IPS-NIHi7 (cell line): ENCODE results near the gene ABHD2.
A peak's percentile ranks its signal among the peaks of the same experiment; 100 is the strongest.

Experiments
- DNase-seq: peaks from one replicate; pipeline ENCODE4 v3.0.0; 2012; ENCODE audit warnings: mixed read lengths; ENCODE audit errors: extremely low spot score

The ABHD2 gene

DNA sequence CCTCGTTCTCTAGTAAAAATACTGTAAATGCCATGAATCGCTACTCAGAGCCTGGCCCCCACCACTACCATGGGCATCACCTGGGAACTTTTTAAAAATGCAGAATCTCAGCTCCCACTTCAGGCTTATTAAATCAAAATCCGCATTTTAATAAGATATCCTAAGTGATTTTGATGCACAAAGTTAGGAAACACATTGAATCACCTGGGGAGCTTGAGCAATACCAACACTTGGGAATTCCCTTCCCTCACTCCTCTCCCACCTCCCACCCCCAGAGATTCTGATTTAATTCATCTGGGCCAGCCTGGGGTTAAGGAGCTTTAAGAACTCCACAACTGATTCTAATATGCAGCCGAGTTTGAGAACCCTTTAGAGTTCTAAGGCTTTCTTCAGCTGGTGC, 106.4 kb downstream of the ABHD2 start:
- no peak for DNase-seq

DNA sequence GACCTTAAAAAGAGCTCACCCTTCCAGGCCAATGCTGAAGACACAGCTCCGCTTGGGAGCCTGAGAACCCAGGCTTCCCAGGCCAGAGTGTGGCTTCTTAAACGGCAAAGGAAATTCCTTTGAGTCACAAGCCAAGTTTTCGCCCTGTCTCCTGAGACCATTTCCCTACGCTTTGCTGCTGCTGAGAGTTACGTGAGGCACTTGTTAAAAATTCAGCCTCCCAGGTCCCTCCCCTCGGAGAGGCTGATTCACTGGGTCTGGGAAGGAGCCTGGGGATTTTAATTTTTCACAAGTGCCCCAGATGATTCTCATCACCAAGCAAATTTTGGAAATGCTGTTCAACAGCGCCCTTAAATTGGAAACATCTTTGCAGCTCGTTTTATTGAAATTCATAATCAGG, 107.6 kb downstream of the ABHD2 start:
- no peak for DNase-seq

DNA sequence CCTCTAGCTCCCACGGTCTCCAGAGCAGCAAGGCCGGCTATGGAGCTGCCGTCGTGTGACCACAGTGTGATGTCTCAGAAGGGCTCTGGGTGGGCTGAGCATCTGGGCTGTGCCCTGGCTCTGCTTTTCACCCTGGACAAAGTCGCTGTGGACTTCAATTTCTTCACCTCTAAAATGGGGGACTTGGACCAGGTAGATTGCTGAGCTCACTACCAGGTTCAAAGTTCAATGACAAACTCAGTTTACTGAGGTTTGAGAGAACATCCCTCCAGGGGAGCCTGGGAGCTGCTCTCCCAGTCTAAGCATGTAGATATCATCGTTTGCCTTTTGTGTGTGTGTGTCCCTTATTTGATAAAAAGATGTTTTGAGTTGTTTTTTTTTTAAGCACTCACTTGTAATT, 108.0 kb downstream of the ABHD2 start:
- no peak for DNase-seq

DNA sequence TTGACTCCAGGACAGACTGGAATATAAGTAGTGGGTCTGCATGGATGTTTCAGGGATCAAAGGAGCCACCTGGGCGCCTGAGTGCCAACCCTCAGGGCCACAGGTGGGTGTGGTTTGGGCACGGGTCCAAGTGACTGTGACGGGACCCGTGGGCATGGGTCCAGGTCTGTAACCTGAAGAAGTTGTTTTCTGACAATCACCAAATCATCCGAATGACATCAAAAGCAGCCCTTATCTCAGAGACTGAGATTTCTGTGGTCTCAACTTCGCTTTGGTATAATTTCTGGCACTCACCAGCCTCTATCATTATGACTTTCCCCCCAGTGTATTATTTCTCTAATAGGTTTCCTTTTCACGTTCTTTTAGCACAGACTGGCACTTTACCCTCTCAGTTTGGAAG, 108.7 kb downstream of the ABHD2 start:
- no peak for DNase-seq

DNA sequence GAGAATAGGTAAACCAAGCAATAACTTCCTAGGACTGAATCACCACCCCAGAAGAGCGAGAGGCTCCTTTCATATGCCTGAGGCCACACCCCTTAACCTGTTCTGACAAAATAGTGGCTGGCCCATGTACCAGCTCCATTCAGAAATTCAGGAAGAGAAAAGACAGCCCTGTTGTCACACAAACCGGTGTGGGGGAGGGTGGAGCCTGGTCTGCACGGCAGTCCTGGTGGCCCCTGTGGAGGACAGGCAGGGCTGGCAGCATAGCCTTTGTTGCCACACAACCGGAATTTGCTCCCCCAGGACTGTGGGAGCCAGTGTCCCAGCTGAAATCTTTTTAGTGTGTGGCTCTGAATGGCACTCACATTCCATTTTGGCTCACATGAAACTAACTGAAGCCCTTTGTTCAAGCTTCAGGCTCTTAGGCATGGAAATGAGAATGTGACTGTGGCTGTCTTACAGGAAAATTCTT, 109.3 kb downstream of the ABHD2 start:
- peak; percentile 67 for DNase-seq

DNA sequence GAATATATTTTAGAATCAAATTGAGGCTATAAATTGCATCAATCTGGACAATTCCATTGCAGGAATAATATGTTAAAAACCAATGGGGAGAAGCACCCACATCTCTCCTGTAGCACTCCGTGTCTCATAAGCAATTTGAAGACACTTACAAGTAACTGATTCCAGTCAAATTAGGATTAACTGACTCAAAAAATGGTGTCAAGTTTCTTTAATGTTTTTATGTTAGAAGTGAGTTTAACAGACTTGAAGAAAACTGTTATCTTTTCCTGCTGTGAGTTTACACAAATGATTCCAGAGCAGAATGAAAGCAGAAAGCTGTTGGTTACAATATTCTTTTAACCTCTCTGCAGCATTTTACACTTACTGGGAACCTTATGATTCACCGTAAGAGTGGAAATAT, 109.9 kb downstream of the ABHD2 start:
- no peak for DNase-seq

DNA sequence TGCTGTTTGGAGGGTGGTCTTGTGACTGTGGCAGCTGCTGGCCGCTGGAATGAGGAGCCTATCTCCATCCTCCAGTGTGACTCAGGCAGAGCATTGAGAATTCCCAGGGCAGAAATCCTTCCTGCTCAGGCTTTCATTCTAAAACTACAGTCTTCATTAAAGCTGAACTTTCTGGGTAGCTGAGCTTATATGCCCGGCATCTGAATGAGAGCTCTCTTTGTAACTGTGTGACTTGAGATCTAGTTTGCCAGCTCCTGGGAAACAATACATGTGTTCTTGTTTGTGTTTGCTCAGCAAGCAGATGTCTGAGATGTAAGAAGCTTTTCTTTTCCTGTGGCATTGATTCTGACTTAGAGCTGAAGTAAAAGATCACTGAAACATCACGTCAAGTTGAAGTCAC, 110.7 kb downstream of the ABHD2 start:
- no peak for DNase-seq

DNA sequence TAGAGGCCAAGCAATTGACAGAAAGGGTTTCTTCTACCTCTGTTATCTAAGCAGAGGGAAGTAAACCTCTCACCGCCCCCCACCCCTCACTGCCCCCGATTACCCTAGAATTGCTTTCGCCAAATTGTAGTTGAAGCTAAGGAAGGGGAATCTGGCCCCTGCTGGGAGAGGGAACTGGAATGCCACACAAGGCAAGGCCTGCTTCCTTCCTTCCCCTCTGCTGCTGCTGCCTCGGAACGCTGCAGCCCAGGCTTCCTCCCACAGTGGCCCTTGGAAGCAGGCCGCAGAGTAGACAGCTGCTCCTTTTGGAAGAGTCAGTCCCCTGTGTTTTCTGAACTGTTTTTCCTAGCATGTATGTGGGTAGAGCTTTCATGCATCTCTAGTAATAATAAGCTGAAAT, 111.5 kb downstream of the ABHD2 start:
- peak; percentile 72 for DNase-seq

DNA sequence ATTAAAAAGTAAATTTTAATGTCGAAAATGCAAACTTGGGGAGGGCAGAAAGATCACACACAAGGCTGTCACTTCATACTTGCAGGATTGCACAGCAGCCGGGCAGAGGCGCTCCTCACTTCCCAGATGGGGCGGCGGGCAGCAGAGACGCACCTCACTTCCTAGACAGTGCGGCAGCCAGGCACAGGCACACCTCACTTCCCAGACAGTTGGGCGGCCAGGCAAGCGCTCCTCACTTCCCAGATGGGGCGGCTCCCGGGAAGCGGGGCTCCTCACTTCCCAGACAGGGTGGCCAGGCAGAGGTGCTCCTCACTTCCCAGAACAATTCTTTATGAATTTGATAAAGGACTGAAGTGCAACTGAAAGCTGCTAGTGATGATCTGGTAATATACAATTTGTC, 111.9 kb downstream of the ABHD2 start:
- DNase-seq, result no peak

DNA sequence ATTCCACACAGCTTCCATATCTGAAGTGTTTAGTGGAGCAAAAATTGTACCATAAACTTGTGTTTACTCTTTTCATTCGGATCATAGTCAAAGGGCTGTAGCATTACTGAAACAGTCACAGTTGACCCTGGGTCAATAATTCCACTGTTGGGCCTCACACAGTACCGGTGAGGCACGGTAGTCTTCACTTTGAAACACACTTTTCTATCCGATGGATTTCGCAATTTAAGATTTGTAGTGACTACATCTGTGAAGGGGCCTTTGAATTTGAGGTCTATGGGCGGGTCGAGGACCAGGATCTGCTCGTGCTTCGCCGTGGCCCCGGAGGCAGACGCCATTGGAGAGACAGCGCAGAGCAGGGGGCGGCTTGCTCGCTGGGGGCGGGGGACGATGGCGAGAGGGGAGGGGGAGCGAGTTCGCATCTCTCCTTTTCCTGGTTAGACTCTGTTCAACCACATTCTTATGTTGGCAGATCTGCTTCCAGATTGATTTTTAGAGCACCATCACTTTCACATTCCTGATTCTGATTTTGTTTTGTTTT, 113.3 kb downstream of the ABHD2 start:
- DNase-seq, result no peak

DNA sequence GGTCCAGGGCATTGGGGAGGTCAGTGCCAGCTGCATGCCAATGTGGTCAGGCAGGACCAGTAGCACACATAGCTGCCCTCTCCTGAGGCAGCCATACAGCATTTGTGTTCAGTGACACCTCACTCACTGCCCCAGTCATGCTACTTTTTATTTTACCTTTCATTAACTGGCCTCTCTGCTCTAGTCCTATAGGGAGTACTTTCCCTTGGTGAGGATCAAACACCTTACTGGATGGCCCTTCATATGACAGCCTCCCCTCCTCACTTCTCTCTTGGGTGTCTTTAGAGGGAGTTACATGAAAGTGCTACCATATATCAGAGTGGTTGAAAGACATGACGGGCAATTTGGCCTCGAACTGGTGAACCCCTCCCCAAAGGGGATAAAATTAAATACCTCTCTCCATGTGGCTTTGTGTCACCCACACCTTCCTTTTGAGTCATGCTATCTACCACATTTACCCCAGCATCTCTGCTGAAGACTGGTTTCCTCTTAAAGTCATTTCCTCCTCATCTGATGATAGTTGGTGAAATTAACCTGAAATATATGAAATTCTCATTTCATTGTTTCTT, 115.5 kb downstream of the ABHD2 start:
- no peak for DNase-seq

DNA sequence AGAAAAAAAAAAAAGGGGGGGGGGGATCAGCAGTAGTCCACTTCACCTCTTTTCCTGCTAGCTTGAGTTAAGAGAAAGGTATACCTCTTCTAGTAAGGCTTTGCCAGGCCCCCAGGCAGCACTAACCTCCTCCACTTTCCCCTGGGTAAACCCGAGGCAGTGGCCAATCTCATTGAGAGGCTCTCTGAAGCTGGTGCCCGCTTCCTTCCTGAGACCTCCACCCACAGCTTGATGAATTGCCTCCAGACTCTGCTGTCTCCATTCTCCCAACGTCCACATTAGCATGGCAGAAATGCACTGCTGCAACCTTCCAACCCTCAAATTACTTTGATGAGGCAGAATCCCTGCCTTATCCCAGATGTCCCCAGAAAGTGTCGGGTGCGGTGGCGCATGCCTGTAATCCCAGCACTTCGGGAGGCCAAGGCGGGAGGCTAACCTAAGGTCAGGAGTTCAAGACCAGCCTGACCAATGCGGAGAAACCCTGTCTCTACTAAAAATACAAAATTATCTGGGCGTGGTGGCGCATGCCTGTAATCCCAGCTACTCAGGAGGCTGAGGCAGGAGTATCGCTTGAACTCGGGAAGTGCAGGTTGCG, 117.8 kb downstream of the ABHD2 start:
- no peak for DNase-seq

DNA sequence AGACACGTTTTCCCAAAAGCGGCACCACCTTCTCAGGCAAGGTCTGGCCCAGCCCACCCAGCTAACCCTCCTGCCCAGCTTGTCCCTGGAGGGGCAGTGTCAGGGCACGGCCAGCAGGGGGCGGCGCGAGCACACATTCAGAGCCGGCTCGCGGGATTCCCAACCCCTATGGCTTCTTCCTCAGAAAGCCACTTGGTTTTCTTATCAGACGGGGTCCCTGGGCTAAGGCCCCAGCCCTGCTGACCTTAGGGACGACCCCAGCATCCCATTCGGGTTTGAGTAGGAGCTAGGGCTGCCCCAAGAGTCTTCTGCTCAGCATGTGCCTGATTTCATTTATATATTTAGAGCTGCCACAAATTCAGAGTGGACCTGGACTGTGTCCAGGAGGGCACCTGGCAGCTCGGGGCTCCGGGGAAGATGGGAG, 118.7 kb downstream of the ABHD2 start:
- peak; percentile 97 for DNase-seq

DNA sequence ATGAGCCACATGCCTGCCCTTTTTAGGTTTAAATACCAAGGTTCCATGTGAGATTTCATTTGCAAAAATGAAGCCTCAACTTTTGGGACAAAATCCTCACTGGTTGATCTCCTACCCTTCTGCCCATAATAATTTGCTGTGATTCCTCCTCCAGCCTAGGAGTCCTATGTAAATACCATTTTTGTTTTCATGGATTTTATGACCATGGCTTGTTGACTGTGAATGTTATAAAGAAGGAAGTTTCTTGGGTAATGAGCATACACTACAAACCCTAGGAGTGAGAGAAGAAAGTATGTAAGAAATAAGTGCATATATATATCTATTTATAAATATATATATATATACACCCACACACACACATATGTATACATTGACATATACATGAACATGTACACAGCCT, 120.0 kb downstream of the ABHD2 start:
- no peak for DNase-seq

DNA sequence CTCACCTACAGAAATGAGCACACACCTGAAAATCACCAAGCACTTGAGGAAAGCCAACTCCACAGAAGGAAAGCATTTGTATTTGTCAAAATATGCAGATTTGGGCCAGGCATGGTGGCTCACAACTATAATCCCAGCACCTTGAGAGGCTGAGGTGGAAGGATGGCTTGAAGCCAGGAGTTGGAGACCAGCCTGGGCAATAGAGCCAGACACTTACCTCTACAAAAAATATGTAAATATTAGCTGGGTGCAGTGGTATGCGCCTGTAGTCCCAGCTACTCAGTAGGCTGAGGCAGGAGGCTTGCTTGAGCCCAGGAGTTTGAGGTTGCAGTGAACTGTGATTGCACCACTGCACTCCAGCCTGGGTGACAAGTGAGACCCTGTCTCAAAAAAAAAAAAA, 120.8 kb downstream of the ABHD2 start:
- no peak for DNase-seq

DNA sequence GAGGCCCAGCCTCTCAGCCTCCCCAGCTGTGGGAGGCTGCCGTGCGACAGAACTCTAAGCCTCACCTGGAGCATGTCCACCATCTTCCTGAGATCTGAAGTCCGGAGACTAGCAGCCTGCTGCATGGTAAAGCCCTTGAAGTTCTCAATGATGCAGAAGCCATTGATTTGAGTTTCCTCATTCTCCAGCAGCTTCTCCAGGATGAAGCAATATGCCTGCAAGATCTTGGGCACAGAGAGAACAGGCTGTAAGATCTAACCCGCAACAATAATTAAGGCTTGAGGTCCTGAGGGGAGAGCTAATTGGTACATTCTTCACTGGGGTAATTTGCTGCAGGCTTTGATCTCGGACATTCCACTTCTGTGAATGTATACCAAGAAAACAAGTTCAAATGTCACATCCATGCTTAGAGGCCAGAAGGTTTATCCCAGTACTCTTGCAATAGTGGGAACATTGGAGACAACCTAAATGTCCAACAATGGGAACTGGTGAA, 123.5 kb downstream of the ABHD2 start:
- no peak for DNase-seq

DNA sequence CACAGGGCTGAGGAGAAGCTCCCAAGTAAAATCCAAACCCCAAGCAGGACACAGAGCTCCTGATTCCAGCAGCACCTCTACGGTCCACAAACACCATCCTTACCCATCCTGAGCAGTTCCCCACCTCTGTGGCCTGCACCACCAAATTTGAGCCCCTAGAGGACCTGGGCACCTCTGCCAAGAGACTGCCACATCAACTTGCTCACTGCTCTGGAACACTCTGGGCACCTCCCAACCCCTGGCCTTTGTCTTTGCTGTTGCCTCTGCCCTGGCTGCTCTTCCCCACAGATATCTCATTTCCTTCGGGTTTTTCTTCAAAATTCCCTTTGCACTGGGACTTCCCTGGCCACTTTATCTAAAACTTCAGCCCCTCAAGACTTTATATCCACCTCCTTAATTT, 127.4 kb downstream of the ABHD2 start:
- DNase-seq, result no peak

DNA sequence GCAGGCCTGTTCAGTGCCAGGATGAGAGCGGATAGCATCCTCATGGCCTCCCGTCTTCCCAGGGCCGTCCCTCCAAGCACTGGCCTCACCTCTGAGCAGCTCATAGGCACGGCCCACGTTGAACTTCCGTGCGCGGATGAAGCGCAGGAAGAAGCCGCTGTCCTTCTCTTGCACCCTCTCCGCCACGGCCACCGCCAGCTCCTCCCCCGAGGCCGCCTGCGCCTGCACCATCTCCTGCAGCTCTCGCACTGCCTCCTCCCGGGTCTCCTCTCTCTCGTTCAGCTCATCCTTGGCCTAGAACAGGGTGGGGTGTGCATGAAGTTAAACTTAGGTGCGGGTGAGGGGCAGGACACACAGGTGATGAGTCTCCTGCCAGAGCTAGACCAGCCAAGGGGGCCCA, 128.8 kb downstream of the ABHD2 start:
- peak; percentile 4 for DNase-seq

DNA sequence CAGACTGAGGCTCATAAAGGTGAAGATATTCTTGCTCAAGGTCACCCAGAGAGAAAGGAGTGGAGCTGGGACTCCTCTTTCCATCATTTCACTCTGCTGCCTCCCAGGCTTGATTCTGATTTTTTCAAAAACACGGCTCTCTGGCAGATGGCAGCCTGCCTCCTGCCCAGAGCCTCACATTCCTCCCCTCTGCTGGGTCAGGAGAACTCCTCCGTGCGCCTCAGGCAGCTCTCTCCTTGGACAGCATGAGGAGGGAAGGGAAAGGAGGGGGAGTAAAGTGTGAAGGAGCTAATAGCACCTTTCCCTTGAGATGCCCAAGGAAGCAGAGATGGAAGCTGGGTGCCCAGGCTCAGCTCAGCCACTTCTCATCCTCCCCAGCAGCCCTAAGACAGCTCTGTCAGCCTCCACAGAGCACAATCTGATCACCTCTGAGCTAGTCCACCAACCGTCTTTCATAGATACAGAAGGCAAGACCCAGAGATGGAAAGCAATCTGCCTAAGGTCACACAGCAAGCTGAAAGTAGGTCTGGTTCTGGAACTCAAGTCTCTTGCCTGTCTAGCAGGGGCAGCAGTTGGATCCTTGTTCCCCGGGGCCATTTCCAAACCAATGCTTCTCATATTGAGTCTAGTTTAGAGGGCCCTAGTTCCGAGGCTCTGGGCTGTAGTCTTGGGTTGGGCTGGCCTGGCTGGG, 129.6 kb downstream of the ABHD2 start:
- DNase-seq, result no peak

DNA sequence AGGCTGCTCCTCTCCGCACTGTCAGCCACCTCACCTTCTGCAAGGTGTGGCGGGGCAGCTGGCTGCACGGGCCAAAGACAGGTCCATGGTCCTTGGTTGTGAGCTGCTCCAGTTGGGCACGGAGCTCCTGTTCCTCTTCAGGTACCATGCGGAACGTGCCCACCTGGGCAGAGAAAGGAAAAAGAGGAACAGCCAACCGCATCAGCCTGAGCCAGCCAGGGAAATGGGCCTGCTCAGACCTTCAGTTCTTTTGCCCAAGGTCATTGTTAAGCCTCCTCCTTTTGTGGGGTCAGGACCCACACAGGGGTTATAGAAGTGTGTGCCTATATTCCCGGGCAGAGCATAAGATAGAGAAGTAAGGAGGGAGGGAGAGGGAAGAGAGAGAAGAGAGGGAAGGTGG, 130.3 kb downstream of the ABHD2 start:
- peak; percentile 6 for DNase-seq

DNA sequence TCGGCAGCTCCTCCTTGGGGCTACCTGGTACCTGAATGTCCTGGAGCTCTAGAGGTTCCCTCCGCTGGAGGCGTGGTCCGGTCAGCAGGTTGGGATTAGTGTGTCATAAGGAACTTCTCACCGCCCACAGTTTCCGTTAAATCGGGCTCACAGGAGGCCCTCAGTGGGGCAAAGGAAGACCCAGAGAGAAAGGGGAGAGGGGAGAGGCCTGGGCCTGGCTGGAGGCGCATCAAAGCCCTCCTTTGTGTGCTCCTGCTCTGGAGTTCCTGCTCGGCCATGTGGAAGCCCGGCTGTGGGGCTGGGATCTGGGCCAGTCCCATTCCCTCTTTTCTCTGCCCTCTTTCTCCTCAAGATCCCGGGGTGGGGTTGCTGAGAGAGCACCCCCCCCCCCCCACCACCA, 133.3 kb downstream of the ABHD2 start, which contains the start of gene RLBP1:
Gene RLBP1, minus strand, starts transcription at position 37 of the 400 bp plus-strand sequence. CDS start 2,604 bp downstream, outside the sequence.
- peak; percentile 18 for DNase-seq

DNA sequence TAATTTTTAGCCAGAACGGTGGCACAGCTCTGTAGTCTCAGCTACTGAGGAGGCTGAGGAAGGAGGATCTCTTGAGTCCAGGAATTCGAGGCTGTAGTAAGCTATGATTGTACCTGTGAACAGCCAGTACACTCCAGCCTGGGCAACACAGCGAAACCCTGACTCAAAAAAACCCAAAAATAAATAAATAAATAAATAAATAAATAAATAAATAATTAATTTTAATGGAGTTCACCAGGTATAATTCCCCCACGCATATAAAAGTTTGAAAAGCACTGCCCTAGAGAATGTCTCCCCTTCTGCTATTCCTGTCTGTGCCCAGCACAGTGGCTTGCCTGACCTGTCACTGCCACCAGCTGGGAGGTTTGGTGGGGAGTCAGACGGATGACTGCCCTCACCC, 137.3 kb downstream of the ABHD2 start:
- no peak for DNase-seq
